GM12878 (cell line): ENCODE measurements around the gene SEPSECS. TPM values are rescaled to one million over a fixed set of nuclear protein-coding genes. Genes with fewer than 3 reads are reported as not detected.

Source experiments
- ATAC-seq: fragments of 200-7000 bp; cut with Tn5 transposase; 3 replicates; pipeline ENCODE4 v1.9.1; 2020; ENCODE audit warnings: mild to moderate bottlenecking, moderate library complexity
- BruUV-seq: library from RNA; stranded (reverse); fragments of 400-500 nt; replicated peaks from 2 replicates; lab custom pipeline; 2021; lab: Mats Ljungman, UMichigan
- CTCF ChIA-PET: fragments of 300-600 bp; sonication (Branson Sonifier 250); formaldehyde crosslinking; extraction: SDS; loops from one replicate; lab custom pipeline; 2021; ENCODE audit warnings: inconsistent platforms; lab: Yijun Ruan, JAX
- POLR2A ChIA-PET: fragments of 350-600 bp; formaldehyde crosslinking; extraction: SDS; loops from one replicate; lab custom pipeline; 2021; ENCODE audit warnings: inconsistent platforms; lab: Charles Lee
- RAD21 ChIA-PET: fragments of 300-600 bp; sonication (Branson Sonifier 250); formaldehyde crosslinking; loops from one replicate; lab custom pipeline; 2023; ENCODE audit warnings: antibody characterized with exemption; ENCODE audit not compliant: unreplicated experiment; lab: Charles Lee
- SMC1A ChIA-PET: fragments of 300-600 bp; sonication (Branson Sonifier 250); formaldehyde crosslinking; loops from one replicate; lab custom pipeline; 2023; ENCODE audit not compliant: unreplicated experiment, uncharacterized antibody; lab: Charles Lee
- DNase-seq: peaks from one replicate; pipeline ENCODE4 v3.0.0-alpha.2; 2011; ENCODE audit warnings: low read depth, low spot score
- FAIRE-seq: peaks from 3 replicates; lab custom pipeline; 2011; peaks lifted over from hg19 to GRCh38; lab: Jason Lieb, UNC
- H2AFZ ChIP-seq: 2 replicates; pipeline ENCODE4 v1.6.0; 2011; ENCODE audit warnings: low read depth, low read length, control low read depth; ENCODE audit not compliant: control insufficient read depth
- H3K27ac ChIP-seq: 2 replicates; pipeline ENCODE4 v1.5.1; 2011; ENCODE audit warnings: control low read depth; ENCODE audit not compliant: control insufficient read depth, insufficient read depth
- H3K27me3 ChIP-seq, 2 experiments: replicated peaks in 1 of 2; 2 replicates each; pipeline versions ENCODE4 v1.6.0 to v1.6.1; 2011; ENCODE audit warnings: low read length in 1 of 2; ENCODE audit not compliant: control insufficient read depth in 2 of 2, insufficient read depth in 2 of 2
- H3K36me3 ChIP-seq, 2 experiments: 2 replicates each; pipeline ENCODE4 v1.5.1; 2011; ENCODE audit warnings: low read length in 1 of 2; ENCODE audit not compliant: control insufficient read depth in 2 of 2, insufficient read depth in 2 of 2
- H3K4me1 ChIP-seq: 2 replicates; pipeline ENCODE4 v1.6.1; 2011; ENCODE audit warnings: mild to moderate bottlenecking, low read length, moderate library complexity, mixed read lengths; ENCODE audit not compliant: control insufficient read depth, insufficient read depth
- H3K4me2 ChIP-seq: 2 replicates; pipeline ENCODE4 v1.6.0; 2011; ENCODE audit warnings: control low read depth; ENCODE audit not compliant: control insufficient read depth, insufficient read depth
- H3K4me3 ChIP-seq: fragments of 200-600 bp; sonication (generic); 2 replicates; pipeline ENCODE4 v1.5.1; 2016
- H3K79me2 ChIP-seq: 2 replicates; pipeline ENCODE4 v1.6.0; 2011; ENCODE audit warnings: low read length; ENCODE audit not compliant: control insufficient read depth, insufficient read depth
- H3K9ac ChIP-seq: 2 replicates; pipeline ENCODE4 v1.8.0; 2011; ENCODE audit warnings: low read length, control low read depth, mixed read lengths; ENCODE audit not compliant: control insufficient read depth, insufficient read depth
- H3K9me3 ChIP-seq: replicated peaks from 3 replicates; pipeline ENCODE4 v1.5.1; 2011; ENCODE audit warnings: mild to moderate bottlenecking, low read length; ENCODE audit not compliant: control insufficient read depth, insufficient read depth
- H4K20me1 ChIP-seq: 2 replicates; pipeline ENCODE4 v1.6.0; 2011; ENCODE audit not compliant: control insufficient read depth, insufficient read depth
- BMI1 ChIP-seq: fragments of 450-650 bp; IDR thresholded peaks from 2 replicates; pipeline ENCODE4 v1.6.1; 2016; ENCODE audit warnings: mild to moderate bottlenecking, moderate library complexity, borderline replicate concordance
- CTCF ChIP-seq, 3 experiments: IDR thresholded peaks in 2 of 3; conservative IDR thresholded peaks in 1 of 3; 2 replicates each; pipeline ENCODE4 v1.5.1; 2011; ENCODE audit warnings: low read depth in 3 of 3, low read length in 3 of 3, mild to moderate bottlenecking in 3 of 3, control low read depth in 2 of 3, moderate library complexity in 2 of 3, inconsistent platforms in 1 of 3, mixed read lengths in 1 of 3; ENCODE audit not compliant: control insufficient read depth in 2 of 3, insufficient read depth in 1 of 3; ENCODE audit errors: extremely low read depth in 1 of 3
- EP300 ChIP-seq, 2 experiments: fragments of 150-350 bp in 1 of 2; IDR thresholded peaks; 2 replicates each; pipeline ENCODE4 v1.6.1; 2011 to 2012; ENCODE audit warnings: low read depth in 2 of 2, low read length in 2 of 2, borderline replicate concordance in 1 of 2, improper control_type of control experiment in 1 of 2, inconsistent platforms in 1 of 2; ENCODE audit not compliant: control insufficient read depth in 1 of 2
- FOXM1 ChIP-seq: IDR thresholded peaks from 2 replicates; pipeline ENCODE4 v1.6.1; 2012; ENCODE audit warnings: low read depth, mild to moderate bottlenecking, inconsistent platforms, low read length, moderate library complexity
- HDAC6 ChIP-seq: fragments of 200-600 bp; sonication (generic); IDR thresholded peaks from one replicate; pipeline ENCODE4 v1.8.0; 2017; ENCODE audit warnings: antibody characterized with exemption; ENCODE audit not compliant: unreplicated experiment
- HDGF ChIP-seq: fragments of 450-650 bp; IDR thresholded peaks from 2 replicates; pipeline ENCODE4 v1.6.1; 2016; ENCODE audit warnings: antibody characterized with exemption
- IKZF2 ChIP-seq, 2 experiments: fragments of 450-650 bp; IDR thresholded peaks; 2 replicates each; pipeline ENCODE4 v1.6.1; 2017; ENCODE audit warnings: mild to moderate bottlenecking in 2 of 2, moderate library complexity in 2 of 2
- KAT2A ChIP-seq: conservative IDR thresholded peaks from 2 replicates; pipeline ENCODE4 v1.6.1; 2011; ENCODE audit warnings: low read depth, low read length; ENCODE audit not compliant: control insufficient read depth
- LARP7 ChIP-seq: fragments of 450-650 bp; IDR thresholded peaks from 2 replicates; pipeline ENCODE4 v1.6.1; 2017; ENCODE audit warnings: mild to moderate bottlenecking
- POLR2AphosphoS2 ChIP-seq: IDR thresholded peaks from 2 replicates; pipeline ENCODE4 v1.6.1; 2011; ENCODE audit warnings: low read depth, mild to moderate bottlenecking, low read length, improper control_type of control experiment, moderate library complexity
- POU2F2 ChIP-seq: IDR thresholded peaks from 3 replicates; pipeline ENCODE4 v1.6.1; 2011; ENCODE audit warnings: low read depth, mild to moderate bottlenecking, low read length, borderline replicate concordance
- SKIL ChIP-seq: fragments of 450-650 bp; IDR thresholded peaks from 2 replicates; pipeline ENCODE4 v1.6.1; 2017; ENCODE audit warnings: mild to moderate bottlenecking, low read depth, inconsistent platforms; ENCODE audit not compliant: poor library complexity, severe bottlenecking
- STAT1 ChIP-seq: fragments of 450-650 bp; conservative IDR thresholded peaks from 2 replicates; pipeline ENCODE4 v1.6.1; 2014; ENCODE audit warnings: antibody characterized with exemption, mild to moderate bottlenecking
- ZBTB11 ChIP-seq: fragments of 450-650 bp; formaldehyde crosslinking; IDR thresholded peaks from 2 replicates; pipeline ENCODE4 v1.5.0; 2022; ENCODE audit warnings: mild to moderate bottlenecking, missing genetic modification characterization
- ZNF207 ChIP-seq: fragments of 450-650 bp; IDR thresholded peaks from 2 replicates; pipeline ENCODE4 v1.6.1; 2014; ENCODE audit warnings: antibody characterized with exemption, mild to moderate bottlenecking, borderline replicate concordance
- ZNF24 ChIP-seq: fragments of 450-650 bp; IDR thresholded peaks from 2 replicates; pipeline ENCODE4 v1.6.1; 2017; ENCODE audit warnings: antibody characterized with exemption, mild to moderate bottlenecking
- WGBS: methylation state at CpG from one replicate; pipeline ENCODE4 v1.1.6; 2016; ENCODE audit warnings: low lambda C conversion rate; ENCODE audit not compliant: insufficient replicate concordance, insufficient coverage; ENCODE audit errors: missing lambda C conversion rate; 5-methylcytosine and 5-hydroxymethylcytosine counted together
- in situ Hi-C: fragments of 300-500 bp; cut with MboI; formaldehyde crosslinking; loops from 9 replicates; pipeline ENCODE4 v1.14.3; 2018; ENCODE audit warnings: mixed read lengths
- intact Hi-C: fragments of 100-400 bp; cut with micrococcal nuclease; formaldehyde crosslinking; loops from one replicate; pipeline ENCODE4 v1.14.2; 2022; ENCODE audit not compliant: unreplicated experiment
- polyA plus RNA-seq, 11 experiments: library from polyadenylated mRNA; depleted of rRNA in 4 of 11; unstranded in 6 of 11; stranded (reverse) in 5 of 11; fragments of >200 nt; fragmentation: Nextera tagmentation in 4 of 11; fragmentation: Illumina TruSeq in 1 of 11; extraction: Ambion mirVana in 4 of 11; extraction: Trizol in 1 of 11; gene quantifications; 1 replicate in 1 of 11; 2 replicates in 10 of 11; pipeline versions ENCODE4 v1.2.1 to v1.2.3, GENCODE V29; 2011 to 2016; ENCODE audit warnings: inconsistent platforms in 2 of 11, missing spikeins in 2 of 11, low read depth in 1 of 11
- total RNA-seq, 4 experiments: library from RNA; depleted of rRNA in 3 of 4; stranded (reverse); fragments of >200 nt in 3 of 4; fragmentation: Illumina TruSeq in 1 of 4; extraction: Trizol in 1 of 4; gene quantifications; 2 replicates each; pipeline versions ENCODE4 v1.2.1 to v1.2.3, GENCODE V29; 2013 to 2021

The SEPSECS gene
- total and polyA plus RNA-seq, 10 of the 15 experiments (the other 5 are each of a cell fraction or from before 2014, with no cell fraction given) = 2.8 to 15.8 (median 7.2) TPM

- Histone ChIP-seq H4K20me1 (no peaks in the 10 kb centered on the region), H3K9me3 (no peaks in the 10 kb centered on the region), H2AFZ (no peak overlapping the region), H3K27ac (no peak overlapping the region), H3K79me2 (no peaks in the 10 kb centered on the region), H3K4me3 (no peak overlapping the region), H3K4me2 (no peak overlapping the region), H3K9ac (no peak overlapping the region), H3K27me3 (no peaks in the 10 kb centered on the region), H3K36me3 (no peaks in the 10 kb centered on the region), H3K4me1 (no peaks in the 10 kb centered on the region)
- ATAC-seq = no peak
- no TSS peak for BruUV-seq
- FAIRE-seq = no peak
- WGBS = 39% methylated on average over 5 of the region's 5 CpGs
- ChIA-PET CTCF (interaction anchor here (1.0 kb wide), 1 partner anchor 184 kb away, joined by 3 read pairs; no protein-coding TSS in a partner anchor), RAD21 (interaction anchor here (0.7 to 0.9 kb wide), 2 partner anchors 23 to 184 kb away, joined by 3 read pairs; partner anchors contain the start of gene SEPSECS), SMC1A (no interaction called here), POLR2A (no interaction called here)
- DNase-seq = no peak
- intact Hi-C loops (loop anchor here (5.0 kb wide), 1 partner anchor 129 kb away; the partner anchor contains the start of gene ZCCHC4), in situ Hi-C loops (loop anchor here (25.0 kb wide), 1 partner anchor 179 kb away; no protein-coding TSS in a partner anchor)
- TF ChIP-seq BMI1 (no peak), HDGF (no peak), SKIL (no peak), FOXM1 (no peak), STAT1 (no peak), EP300 (IDR thresholded peaks at IDR 0.05; ENCODE audit: borderline replicate concordance in 1 of 2, control insufficient read depth in 1 of 2, low read depth in 2 of 2, low read length in 2 of 2) (no peak), POU2F2 (no peak), IKZF2 (IDR thresholded peaks at IDR 0.05) (no peak), KAT2A (no peak), ZBTB11 (CRISPR knock-in tag) (no peak), LARP7 (no peak), CTCF (IDR thresholded peaks at IDR 0.05 in 2 of 3, conservative IDR thresholded peaks at IDR 0.05 in 1 of 3; ENCODE audit: control insufficient read depth in 2 of 3, extremely low read depth in 1 of 3, insufficient read depth in 1 of 3, low read depth in 3 of 3, low read length in 3 of 3) (no peak), POLR2AphosphoS2 (no peak), ZNF207 (no peak), HDAC6 (no peak), ZNF24 (no peak)
These were observed 22.7 kb upstream of the SEPSECS start for GRCh38 chr4:25182937-25183336.
